Measurements from ENCODE around the gene BDKRB2.

Gene BDKRB2

DNA sequence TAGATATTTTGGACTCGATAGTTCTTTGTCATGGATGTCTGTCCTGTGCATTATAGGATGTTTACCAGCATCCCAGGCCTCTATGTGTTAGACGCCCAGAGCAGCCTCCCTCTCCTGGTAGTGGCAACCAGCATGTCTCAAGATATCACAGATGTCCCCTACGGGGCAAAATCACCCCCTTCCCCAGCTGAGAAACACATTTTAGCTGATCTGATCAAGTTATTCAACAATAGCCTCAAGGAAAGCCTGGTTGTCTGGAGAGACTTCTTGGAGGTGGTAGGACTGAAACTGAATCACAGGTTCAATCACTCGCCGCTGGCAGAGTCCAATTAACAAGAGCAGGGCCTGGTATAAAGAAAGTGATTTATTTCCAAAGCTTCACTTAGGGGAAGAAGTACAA is 69.0 kb downstream of the BDKRB2 start:
- no peak for DNase-seq

DNA sequence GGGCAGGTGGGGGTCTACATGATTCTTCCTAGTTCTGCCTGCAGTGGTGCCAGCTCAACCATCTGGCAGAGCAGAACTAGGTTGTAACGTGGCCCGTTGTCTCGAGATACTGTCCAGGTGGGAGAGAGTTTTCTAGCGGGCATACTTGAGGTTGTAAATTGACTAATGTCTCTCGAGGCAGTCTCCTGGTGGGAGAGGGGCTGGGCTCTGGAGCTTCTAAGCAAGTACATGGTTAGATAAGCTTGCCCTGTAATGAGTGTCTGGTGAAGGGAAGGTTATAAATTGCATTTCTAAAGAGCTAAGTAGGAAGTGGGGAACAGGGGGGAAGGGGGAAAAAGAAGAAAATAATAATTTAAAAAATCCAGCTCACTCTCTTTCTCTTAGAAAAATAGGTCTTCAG is 69.5 kb downstream of the BDKRB2 start:
- no peak for DNase-seq

DNA sequence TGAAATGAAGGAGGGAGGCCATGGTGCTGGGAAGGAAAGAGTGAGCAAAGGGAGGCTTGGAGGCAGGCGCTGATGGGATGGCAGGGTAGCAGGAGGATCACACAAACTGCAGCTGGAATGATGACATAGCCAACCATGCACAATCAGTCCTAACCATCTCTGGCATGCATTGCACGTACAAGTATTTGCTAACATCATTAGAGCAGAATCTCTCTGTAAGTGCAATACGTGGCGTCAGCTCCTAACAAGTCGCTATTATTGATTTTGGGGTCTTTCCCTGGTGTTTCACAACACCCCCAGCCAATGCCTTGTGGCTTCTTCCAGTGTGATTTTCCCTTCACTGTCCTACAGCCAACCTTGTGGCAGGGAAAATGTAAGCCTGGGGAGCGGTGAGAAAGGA is 69.9 kb downstream of the BDKRB2 start:
- no peak for DNase-seq

DNA sequence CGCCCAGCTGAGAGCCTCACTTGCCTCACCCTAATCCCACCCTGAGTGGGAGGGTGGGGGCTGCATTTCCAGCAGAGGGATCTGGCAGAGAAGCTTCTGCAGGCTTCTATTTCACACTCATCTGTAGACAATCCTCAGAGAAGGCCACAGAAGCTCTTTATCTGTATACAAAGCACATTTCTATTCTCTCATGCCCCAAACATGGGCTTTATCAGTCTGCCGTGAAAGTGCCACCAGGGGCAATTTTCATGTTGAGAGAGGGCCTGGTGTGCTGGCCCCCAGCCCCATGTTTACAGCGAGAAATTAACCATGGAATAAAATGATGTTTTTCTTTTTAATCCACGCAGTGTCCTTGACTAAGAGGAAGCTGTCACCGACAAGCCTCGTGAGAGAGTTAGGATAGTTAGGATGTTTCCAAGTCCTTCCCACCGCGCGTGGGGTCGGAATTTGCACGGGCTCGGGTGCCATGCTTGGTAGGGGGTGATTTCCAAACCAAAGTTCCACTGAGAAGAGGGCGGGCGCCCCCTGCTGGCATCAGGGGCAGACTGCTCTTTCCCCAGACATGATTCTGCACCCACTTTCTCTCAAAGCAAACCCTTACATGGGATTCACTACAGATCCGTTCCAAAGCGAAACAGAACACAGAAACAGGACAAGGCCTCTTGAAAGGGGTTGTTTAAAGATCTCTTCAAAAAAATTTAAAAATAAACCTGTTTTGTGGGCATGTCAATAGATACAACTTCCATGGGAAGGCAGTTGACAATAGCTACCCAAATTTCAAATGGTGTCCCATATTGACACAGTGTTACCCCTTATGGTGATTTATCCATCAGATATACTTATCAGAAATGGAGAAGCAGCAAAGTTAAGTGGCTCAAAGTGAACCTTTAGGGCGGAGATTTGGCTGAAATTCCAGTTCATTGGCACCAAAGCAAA is 70.8 kb downstream of the BDKRB2 start:
- DNase-seq = peak; percentile 60

DNA sequence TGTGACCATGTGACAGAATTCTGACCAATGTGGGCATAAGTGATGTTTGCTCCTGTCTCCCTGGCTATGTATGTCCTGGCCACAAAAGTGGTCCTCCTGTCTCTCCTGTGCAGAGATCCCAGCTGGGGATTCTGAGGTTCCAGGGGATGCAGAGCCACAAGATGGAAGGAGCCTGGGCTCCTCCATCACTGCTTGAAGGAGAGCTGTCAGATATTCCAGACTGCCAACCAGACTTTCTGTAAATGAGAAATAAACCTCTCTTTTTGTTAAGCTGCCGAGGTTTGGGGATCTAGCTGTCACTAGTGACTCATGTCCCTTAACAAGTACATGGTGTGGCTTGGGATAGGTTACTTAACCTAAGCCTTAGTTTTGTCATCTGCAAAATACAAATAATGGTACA is 73.3 kb downstream of the BDKRB2 start:
- DNase-seq = no peak

DNA sequence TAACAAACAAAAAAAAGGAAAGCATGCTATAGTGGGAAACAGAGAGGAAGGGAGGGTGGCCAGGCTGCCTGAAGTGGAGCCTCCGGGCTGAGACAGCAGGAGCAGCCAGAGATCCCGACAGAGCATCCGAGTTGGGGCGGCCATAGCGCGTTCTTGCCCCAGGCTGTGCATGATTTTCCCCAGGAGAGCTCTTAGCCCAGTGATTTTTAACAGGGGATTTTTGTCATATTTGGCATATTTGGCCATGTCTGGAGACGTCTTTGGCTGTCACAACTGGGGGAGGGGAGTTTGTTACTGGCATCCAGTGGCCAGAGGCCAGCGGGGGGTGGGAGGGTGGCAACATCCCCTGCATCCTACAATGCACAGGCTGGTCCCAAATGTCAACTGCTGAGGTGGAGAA is 74.9 kb downstream of the BDKRB2 start:
- DNase-seq = no peak

DNA sequence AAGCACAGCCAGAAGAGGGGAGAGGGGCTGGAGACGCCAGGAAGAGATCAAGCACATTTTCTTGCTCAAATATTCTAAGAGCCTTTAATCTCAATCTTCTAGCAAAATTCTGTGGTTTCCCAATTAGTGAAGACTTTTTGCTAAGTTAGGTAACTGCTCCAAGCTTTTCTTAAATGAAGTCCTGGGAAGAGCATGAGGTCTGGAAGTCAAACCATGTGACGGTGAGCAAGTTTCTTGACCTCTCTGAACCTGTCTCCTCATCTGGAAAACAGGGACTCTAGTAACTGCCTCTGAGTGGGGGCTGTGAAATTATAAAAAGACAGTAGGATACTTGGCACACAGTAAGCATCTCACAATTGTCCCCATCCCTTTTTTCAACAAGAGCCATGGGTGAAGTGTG is 75.5 kb downstream of the BDKRB2 start:
- no peak for DNase-seq

DNA sequence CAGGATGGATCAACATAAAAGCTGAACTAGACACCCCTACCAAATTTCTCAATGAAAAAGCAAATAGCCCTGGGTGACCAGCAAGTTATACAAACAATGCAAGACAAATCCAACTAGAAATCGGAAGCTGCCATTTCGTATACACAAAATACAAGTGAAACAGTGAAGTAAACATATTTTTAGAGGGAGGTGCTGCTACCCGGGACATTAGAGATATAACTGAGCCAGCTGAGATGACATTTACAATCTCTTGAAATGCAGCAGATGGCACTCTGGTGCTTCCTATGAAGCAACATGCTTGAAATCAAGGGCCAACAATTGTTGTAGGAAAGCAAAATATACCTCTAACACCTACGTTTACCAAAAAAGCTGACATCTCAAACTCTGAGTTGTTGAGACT is 76.8 kb downstream of the BDKRB2 start:
- peak; percentile 2 for DNase-seq

DNA sequence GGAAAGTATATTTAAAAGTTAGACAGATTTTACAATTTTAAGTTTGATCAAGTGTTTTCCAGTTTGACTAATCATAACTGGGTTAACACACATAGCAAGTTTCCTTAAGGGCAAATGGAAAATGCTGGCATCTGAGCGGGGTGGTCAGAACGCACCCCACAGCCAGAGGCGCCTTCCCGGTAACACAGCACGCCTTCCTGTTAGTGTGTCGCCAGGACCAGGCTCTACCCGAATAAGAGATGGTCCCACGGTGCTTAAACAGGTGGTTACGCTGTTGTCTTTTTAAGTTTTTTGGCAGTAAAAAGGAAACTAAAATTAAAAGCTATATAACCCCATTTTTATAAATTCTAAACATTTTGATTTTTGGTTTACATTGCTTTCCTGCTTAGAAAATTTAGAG is 79.4 kb downstream of the BDKRB2 start:
- no peak for DNase-seq

DNA sequence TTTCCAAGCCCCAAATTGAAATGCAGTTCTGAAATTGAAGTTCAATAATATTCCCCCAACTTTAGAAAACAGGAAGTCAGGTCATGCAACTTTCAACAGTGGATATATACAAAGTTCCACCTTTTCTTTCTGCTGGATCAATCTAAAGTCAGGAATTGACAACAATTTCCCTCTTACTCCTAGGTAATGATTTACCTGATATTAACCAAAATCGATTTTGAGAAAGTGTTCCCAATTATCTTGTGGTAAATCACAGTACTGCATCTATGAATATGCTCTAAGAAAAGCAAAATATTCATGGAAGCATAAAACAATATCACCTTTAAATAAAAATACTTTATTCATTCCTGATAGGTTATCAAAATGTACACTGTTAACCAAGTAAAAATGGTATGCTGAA is 79.8 kb downstream of the BDKRB2 start:
- no peak for DNase-seq

DNA sequence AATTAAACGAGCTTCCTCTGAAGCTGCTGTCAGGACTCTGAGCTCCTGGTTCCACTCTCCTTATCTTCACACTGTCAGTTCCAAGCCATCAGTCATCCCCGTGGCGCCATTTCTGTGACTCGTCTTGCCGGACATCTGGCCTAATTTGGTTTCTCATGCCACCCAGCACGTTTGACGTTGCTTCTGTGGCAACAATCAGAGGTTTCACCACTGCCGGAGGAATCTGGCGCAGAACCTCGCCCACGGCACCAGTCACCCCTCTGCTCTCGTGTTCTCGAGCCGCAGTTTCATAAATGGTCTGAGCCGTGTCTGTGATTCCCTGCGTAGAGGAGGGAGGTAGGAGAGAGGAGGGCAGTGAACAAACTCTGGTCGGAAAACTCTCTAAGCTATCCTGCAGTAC is 81.0 kb downstream of the BDKRB2 start:
- no peak for DNase-seq

DNA sequence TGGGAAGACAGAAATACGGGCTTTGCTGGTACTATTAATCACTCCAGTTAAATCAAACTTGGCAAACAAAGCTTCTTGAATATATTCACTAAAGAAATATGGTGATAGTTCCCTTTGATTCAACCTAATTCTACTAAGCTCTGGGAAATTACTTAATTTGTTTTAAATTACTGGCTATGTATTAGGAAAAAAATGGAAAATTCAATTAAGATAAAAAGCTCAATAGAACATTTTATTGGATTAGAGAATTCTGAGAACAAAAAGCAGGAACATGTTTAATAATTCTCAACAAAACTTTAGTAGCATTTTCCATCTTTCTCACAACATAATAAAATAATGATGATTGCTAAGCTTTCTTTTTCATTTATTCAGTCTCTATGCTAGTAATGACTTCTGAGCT is 81.6 kb downstream of the BDKRB2 start:
- DNase-seq = no peak

DNA sequence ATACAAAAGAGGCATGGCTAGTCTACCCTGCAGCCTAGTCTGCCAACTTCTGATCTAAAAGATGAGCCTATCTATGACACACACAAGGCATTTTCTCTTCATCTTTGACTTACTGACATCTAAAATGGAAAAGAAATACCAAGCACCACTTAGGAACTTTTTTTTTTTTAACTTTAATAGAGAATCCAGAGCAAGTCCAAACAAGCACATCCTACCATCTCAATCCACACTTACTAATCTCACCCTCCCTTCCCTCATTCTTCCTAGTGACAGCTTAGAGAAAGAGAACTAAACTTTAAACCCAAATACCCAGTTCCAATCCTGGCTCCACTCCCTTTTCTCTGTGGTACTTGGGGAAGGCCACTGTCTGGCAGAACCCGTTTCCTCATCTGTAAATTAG is 83.2 kb downstream of the BDKRB2 start:
- no peak for DNase-seq

Data from OCI-M1 (cell line).